Measurements from ENCODE around the gene ZMYM3.
A peak's percentile ranks its signal among the peaks of the same experiment; 100 is the strongest.

Gene ZMYM3

GRCh38 chrX:71252221-71252620 lies 1.7 kb downstream of the ZMYM3 start:
- no peak for DNase-seq

- DNase-seq, result peak; percentile 19
These were observed 2.4 kb downstream of the ZMYM3 start for GRCh38 chrX:71251466-71251973.

- no peak for DNase-seq
These were observed 3.1 kb downstream of the ZMYM3 start for GRCh38 chrX:71250841-71251240.

- DNase-seq, result no peak
These were observed 8.8 kb downstream of the ZMYM3 start for GRCh38 chrX:71245159-71245558.

- no peak for DNase-seq
These were observed 9.4 kb downstream of the ZMYM3 start for GRCh38 chrX:71244359-71245128.

GRCh38 chrX:71241301-71241700 lies 12.6 kb downstream of the ZMYM3 start:
- no peak for DNase-seq

- DNase-seq, result no peak
These were observed 14.2 kb downstream of the ZMYM3 start for GRCh38 chrX:71239781-71240180.

- DNase-seq, result no peak
These were observed 17.1 kb downstream of the ZMYM3 start for GRCh38 chrX:71236836-71237235.

- DNase-seq, result no peak
These were observed 18.5 kb downstream of the ZMYM3 start for GRCh38 chrX:71235482-71235881.

- DNase-seq, result no peak
These were observed 25.8 kb downstream of the ZMYM3 start for GRCh38 chrX:71228063-71228642.

GRCh38 chrX:71227370-71228062 lies 26.4 kb downstream of the ZMYM3 start:
- no peak for DNase-seq

- DNase-seq, result no peak
These were observed 28.3 kb downstream of the ZMYM3 start for GRCh38 chrX:71225676-71226075.

- no peak for DNase-seq
These were observed 28.9 kb downstream of the ZMYM3 start for GRCh38 chrX:71225009-71225408.

GRCh38 chrX:71224098-71224708 lies 29.7 kb downstream of the ZMYM3 start:
- DNase-seq, result no peak

- DNase-seq, result no peak
These were observed 31.0 kb downstream of the ZMYM3 start, which contains the start of gene GJB1 for GRCh38 chrX:71222929-71223328. TSS of gene GJB1 (plus strand) at chrX:71223224. CDS start at chrX:71223708, 484 bp downstream.

- no peak for DNase-seq
These were observed 32.8 kb downstream of the ZMYM3 start for GRCh38 chrX:71221145-71221544.

GRCh38 chrX:71217298-71217697 lies 36.6 kb downstream of the ZMYM3 start:
- no peak for DNase-seq

- DNase-seq, result no peak
These were observed 37.5 kb downstream of the ZMYM3 start for GRCh38 chrX:71216485-71216884.

GRCh38 chrX:71215338-71215912 lies 38.5 kb downstream of the ZMYM3 start:
- DNase-seq, result no peak

GRCh38 chrX:71214604-71215337 lies 39.2 kb downstream of the ZMYM3 start:
- DNase-seq, result no peak

GRCh38 chrX:71214152-71214551 lies 39.8 kb downstream of the ZMYM3 start:
- no peak for DNase-seq

GRCh38 chrX:71212536-71212935 lies 41.4 kb downstream of the ZMYM3 start:
- no peak for DNase-seq
